DND-41 (cell line): ENCODE data around the gene TMX2.

ENCODE experiments used
- EZH2 ChIP-seq: IDR thresholded peaks from 3 replicates; pipeline ENCODE4 v1.6.1; 2012; ENCODE audit warnings: borderline replicate concordance, low read depth, mild to moderate bottlenecking, moderate library complexity, low read length, inconsistent platforms; ENCODE audit not compliant: severe bottlenecking
- TF ChIP-seq, protein P1 (sequence below): IDR thresholded peaks from 2 replicates; pipeline ENCODE4 v1.5.1; 2012; ENCODE audit warnings: borderline replicate concordance, low read length, moderate library complexity, mild to moderate bottlenecking; ENCODE audit not compliant: poor library complexity, severe bottlenecking; ENCODE audit errors: extremely low read depth

DNA sequence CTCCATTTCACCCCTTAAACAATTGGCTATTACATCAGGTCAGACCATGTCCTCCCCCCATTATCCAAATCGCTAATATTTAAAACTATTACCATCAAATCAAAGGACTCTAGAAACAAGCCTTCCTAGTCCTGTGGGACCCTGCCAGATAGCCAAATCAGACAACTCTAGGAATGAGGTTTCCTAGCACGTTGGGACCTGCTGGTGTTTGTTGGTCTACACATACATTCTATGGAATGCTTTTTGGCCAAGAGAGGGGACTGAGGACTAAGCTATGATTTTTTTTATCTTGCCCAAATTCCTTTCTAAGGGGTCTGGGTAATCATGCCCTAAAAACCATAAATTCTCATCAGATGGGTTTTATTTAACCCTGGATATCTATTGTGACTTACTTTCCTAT, 14.8 kb downstream of the TMX2 start:
- TF ChIP-seq, protein P1, sequence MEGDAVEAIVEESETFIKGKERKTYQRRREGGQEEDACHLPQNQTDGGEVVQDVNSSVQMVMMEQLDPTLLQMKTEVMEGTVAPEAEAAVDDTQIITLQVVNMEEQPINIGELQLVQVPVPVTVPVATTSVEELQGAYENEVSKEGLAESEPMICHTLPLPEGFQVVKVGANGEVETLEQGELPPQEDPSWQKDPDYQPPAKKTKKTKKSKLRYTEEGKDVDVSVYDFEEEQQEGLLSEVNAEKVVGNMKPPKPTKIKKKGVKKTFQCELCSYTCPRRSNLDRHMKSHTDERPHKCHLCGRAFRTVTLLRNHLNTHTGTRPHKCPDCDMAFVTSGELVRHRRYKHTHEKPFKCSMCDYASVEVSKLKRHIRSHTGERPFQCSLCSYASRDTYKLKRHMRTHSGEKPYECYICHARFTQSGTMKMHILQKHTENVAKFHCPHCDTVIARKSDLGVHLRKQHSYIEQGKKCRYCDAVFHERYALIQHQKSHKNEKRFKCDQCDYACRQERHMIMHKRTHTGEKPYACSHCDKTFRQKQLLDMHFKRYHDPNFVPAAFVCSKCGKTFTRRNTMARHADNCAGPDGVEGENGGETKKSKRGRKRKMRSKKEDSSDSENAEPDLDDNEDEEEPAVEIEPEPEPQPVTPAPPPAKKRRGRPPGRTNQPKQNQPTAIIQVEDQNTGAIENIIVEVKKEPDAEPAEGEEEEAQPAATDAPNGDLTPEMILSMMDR: no peak
- no peak for TF ChIP-seq EZH2
